Measurements from ENCODE around the gene TECPR1.

DNA sequence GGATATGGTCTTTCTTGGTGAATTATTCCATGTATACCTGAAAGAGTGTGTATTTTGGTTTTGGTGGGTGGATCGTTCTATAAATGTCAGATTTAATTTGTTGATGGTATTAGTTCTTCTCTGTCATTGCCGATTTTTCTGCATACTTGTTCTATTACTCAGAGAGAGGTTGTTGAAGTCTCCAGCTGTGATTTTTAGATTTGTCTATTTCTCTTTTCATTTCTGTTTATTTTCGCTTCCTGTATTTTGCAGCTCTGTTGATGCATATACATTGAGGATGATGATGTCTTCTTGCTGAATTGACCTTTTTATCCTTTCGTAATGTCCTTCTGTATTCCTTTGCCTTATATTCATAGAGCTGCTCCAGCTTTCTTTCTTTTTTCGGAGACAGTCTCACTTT lies 52.9 kb downstream of the TECPR1 start:
- TF ChIP-seq CEBPB (IDR thresholded peaks at IDR 0.05), result no peak
- TF ChIP-seq EP300 (IDR thresholded peaks at IDR 0.05; ENCODE audit: borderline replicate concordance), result no peak
- TF ChIP-seq EGR1 (IDR thresholded peaks at IDR 0.05), result no peak
- no peak for TF ChIP-seq RAD21 (IDR thresholded peaks at IDR 0.05; ENCODE audit: low read depth)
- TF ChIP-seq NFIC (IDR thresholded peaks at IDR 0.05), result no peak
- no peak for TF ChIP-seq YY1 (IDR thresholded peaks at IDR 0.05; ENCODE audit: low read depth)
- TF ChIP-seq CREB1 (IDR thresholded peaks at IDR 0.05; ENCODE audit: low read depth), result no peak
- TF ChIP-seq FOXM1 (IDR thresholded peaks at IDR 0.05; ENCODE audit: borderline replicate concordance, low read depth), result no peak
- no peak for TF ChIP-seq TCF12 (IDR thresholded peaks at IDR 0.05; ENCODE audit: low read depth)

Data from Ishikawa (cell line).